CD4-positive, CD25-positive, alpha-beta regulatory T cell (primary cell): Measurements from ENCODE around the gene NBL1. TPM values are rescaled to one million over a fixed set of nuclear protein-coding genes. Genes with fewer than 3 reads are reported as not detected.
"Not testable (repeated sequence)": the region's sequence is repeated elsewhere in the genome, so short reads cannot be mapped to it uniquely, and the experiment has no call there.

Experiments
- ATAC-seq, 2 donors: fragments of 150-1000 bp; cut with Tn5 transposase; one replicate each; pipeline ENCODE4 v1.10.0; 2021; ENCODE audit warnings: low read depth in 2 of 2, moderate number of reproducible peaks in 2 of 2, moderate library complexity in 1 of 2
- DNase-seq, 3 donors: peaks; one replicate each; pipeline versions ENCODE4 v3.0.0 to v3.0.0-alpha.2; 2012 to 2022; ENCODE audit warnings: mixed read lengths in 1 of 3
- H3K27ac ChIP-seq: one replicate; pipeline ENCODE4 v1.7.0; 2013; ENCODE audit warnings: mild to moderate bottlenecking, low read length; ENCODE audit not compliant: insufficient read depth, poor library complexity, severe bottlenecking
- H3K27me3 ChIP-seq: one replicate; pipeline ENCODE4 v1.7.0; 2013; ENCODE audit warnings: low read length; ENCODE audit not compliant: control insufficient read depth, insufficient read depth
- H3K36me3 ChIP-seq: one replicate; pipeline ENCODE4 v1.7.0; 2013; ENCODE audit warnings: mild to moderate bottlenecking, low read length, moderate library complexity; ENCODE audit not compliant: control insufficient read depth, insufficient read depth
- H3K4me1 ChIP-seq: 2 replicates; pipeline ENCODE4 v1.7.0; 2013; ENCODE audit warnings: mild to moderate bottlenecking, low read length; ENCODE audit not compliant: insufficient read depth, control insufficient read depth, poor library complexity, severe bottlenecking
- H3K4me3 ChIP-seq: one replicate; pipeline ENCODE4 v1.7.0; 2013; ENCODE audit warnings: low read depth, mild to moderate bottlenecking, low read length, moderate library complexity
- H3K9me3 ChIP-seq, 2 experiments: 1 replicate in 1 of 2; 2 replicates in 1 of 2; pipeline ENCODE4 v1.7.0; 2013; ENCODE audit warnings: low read length in 2 of 2, mild to moderate bottlenecking in 1 of 2, moderate library complexity in 1 of 2; ENCODE audit not compliant: control insufficient read depth in 2 of 2
- H3K27ac Mint-ChIP-seq, 3 donors: one replicate each; pipeline ENCODE4 v1.8.0; 2020 to 2022; ENCODE audit warnings: mild to moderate bottlenecking in 3 of 3, mixed read lengths in 3 of 3, moderate library complexity in 2 of 3
- H3K27me3 Mint-ChIP-seq: one replicate; pipeline ENCODE4 v1.8.0; 2022; ENCODE audit warnings: mild to moderate bottlenecking, mixed read lengths
- H3K36me3 Mint-ChIP-seq: one replicate; pipeline ENCODE4 v1.8.0; 2020; ENCODE audit warnings: mixed read lengths
- H3K4me1 Mint-ChIP-seq, 4 donors: one replicate each; pipeline ENCODE4 v1.8.0; 2020 to 2022; ENCODE audit warnings: mixed read lengths in 4 of 4, mild to moderate bottlenecking in 1 of 4
- H3K4me3 Mint-ChIP-seq, 4 donors: one replicate each; pipeline ENCODE4 v1.8.0; 2020 to 2022; ENCODE audit warnings: mild to moderate bottlenecking in 4 of 4, mixed read lengths in 4 of 4, moderate library complexity in 3 of 4
- H3K9me3 Mint-ChIP-seq, 7 donors: one replicate each; pipeline ENCODE4 v1.8.0; 2020 to 2022; ENCODE audit warnings: mixed read lengths in 7 of 7, mild to moderate bottlenecking in 3 of 7, moderate library complexity in 2 of 7
- polyA plus RNA-seq, 4 donors: library from polyadenylated mRNA; unstranded; fragments of 300-500 nt; fragmentation: Illumina TruSeq; gene quantifications; one replicate each; pipeline ENCODE4 v1.2.3, GENCODE V29; 2021
- total RNA-seq: library from RNA; stranded (reverse); gene quantifications from one replicate; pipeline ENCODE4 v1.2.3, GENCODE V29; 2022

NBL1 gene
- total and polyA plus RNA-seq, 5 donors from 2014 or later = 0.39 to 3.3 (median 1.3) TPM

DNA sequence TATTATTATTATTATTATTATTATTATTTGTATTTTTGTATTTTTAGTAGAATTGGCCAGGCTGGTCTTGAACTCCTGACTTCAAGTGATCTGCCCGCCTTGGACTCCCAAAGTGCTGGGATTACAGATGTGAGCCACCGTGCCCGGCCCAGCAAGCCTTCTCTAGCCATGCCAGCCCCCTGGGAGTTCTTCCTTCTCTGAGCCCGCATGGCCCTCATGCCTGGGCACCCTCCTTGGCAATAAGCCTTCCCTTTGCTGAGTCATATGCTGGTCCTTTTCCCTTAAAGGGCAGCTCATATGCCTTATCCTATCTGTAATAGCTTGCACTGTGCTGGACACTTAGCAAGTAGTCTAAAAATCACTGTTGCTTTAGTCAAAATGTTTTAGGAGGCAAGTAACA, 8.5 kb upstream of the NBL1 start:
- Mint-ChIP-seq H3K27ac (no peak overlapping the region), H3K9me3 (no peaks in the 10 kb centered on the region), H3K4me1 (peaks cover 0 to 4% (median under 1%) of the 10 kb centered on the region in 4 donors), H3K27me3 (peaks cover 10% of the 10 kb centered on the region), H3K36me3 (peaks cover 6% of the 10 kb centered on the region), H3K4me3 (no peak overlapping the region)
- Histone ChIP-seq H3K27me3 (no peaks in the 10 kb centered on the region), H3K27ac (no peak overlapping the region), H3K36me3 (no peaks in the 10 kb centered on the region), H3K9me3 (no peaks in the 10 kb centered on the region), H3K4me1 (no peaks in the 10 kb centered on the region), H3K4me3 (no peak overlapping the region)
- DNase-seq = no peak
- ATAC-seq = no peak

GRCh38 chr1:19636065-19636464, 8.0 kb upstream of the NBL1 start:
- Histone ChIP-seq H3K27ac (no peak overlapping the region), H3K4me1 (no peaks in the 10 kb centered on the region), H3K4me3 (no peak overlapping the region), H3K36me3 (no peaks in the 10 kb centered on the region), H3K9me3 (no peaks in the 10 kb centered on the region), H3K27me3 (no peaks in the 10 kb centered on the region)
- Mint-ChIP-seq H3K4me3 (no peak overlapping the region), H3K36me3 (peaks cover 6% of the 10 kb centered on the region), H3K27me3 (peaks cover 10% of the 10 kb centered on the region), H3K9me3 (no peaks in the 10 kb centered on the region), H3K27ac (no peak overlapping the region), H3K4me1 (peaks cover 0 to 4% (median 0%) of the 10 kb centered on the region in 4 donors)
- ATAC-seq (no peak), DNase-seq (no peak)

DNA sequence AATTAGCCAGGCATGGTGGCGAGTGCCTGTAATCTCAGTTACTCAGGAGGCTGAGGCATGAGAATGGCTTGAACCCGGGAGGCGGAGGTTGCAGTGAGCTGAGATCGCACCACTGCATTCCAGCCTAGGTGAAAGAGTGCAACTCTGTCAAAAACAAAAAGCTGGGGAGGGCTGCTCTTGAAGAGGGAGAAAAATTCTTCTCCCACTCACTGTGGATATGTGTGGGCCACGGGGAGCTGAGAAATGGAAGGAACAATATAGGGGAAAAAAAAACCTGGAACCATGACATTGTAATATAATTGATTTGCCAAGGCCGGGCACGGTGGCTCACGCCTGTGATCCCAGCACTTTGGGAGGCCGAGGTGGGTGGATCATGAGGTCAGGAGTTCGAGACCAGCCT, 7.4 kb upstream of the NBL1 start:
- peaks cover 16% of the 10 kb centered on the region for H3K27me3 Mint-ChIP-seq
- H3K27ac ChIP-seq, H3K4me3 Mint-ChIP-seq, H3K4me1 Mint-ChIP-seq, H3K9me3 ChIP-seq, ATAC-seq, DNase-seq, H3K9me3 Mint-ChIP-seq, H3K4me1 ChIP-seq, H3K27ac Mint-ChIP-seq, H3K36me3 ChIP-seq, H3K27me3 ChIP-seq, H3K36me3 Mint-ChIP-seq, H3K4me3 ChIP-seq: not testable (repeated sequence)

- no peak for ATAC-seq
- peaks cover 0 to 4% (median 0%) of the 10 kb centered on the region in 4 donors for H3K4me1 Mint-ChIP-seq
- no peaks in the 10 kb centered on the region for H3K4me1 ChIP-seq
- peaks cover 6% of the 10 kb centered on the region for H3K36me3 Mint-ChIP-seq
- no peak overlapping the region for H3K27ac ChIP-seq
- peaks cover 22% of the 10 kb centered on the region for H3K27me3 Mint-ChIP-seq
- H3K9me3 Mint-ChIP-seq = no peaks in the 10 kb centered on the region
- DNase-seq = no peak
- no peak overlapping the region for H3K4me3 ChIP-seq
- peaks cover 6% of the 10 kb centered on the region for H3K27me3 ChIP-seq
- H3K27ac Mint-ChIP-seq = no peak overlapping the region
- H3K9me3 ChIP-seq = no peaks in the 10 kb centered on the region
- H3K4me3 Mint-ChIP-seq = no peak overlapping the region
- no peaks in the 10 kb centered on the region for H3K36me3 ChIP-seq
These were observed 6.5 kb upstream of the NBL1 start for GRCh38 chr1:19637606-19638005.

GRCh38 chr1:19639228-19639627, 4.9 kb upstream of the NBL1 start:
- H3K27me3 Mint-ChIP-seq = peaks cover 33% of the 10 kb centered on the region
- not testable (repeated sequence) for H3K36me3 Mint-ChIP-seq, H3K36me3 ChIP-seq, H3K4me1 Mint-ChIP-seq, H3K27ac ChIP-seq, H3K27ac Mint-ChIP-seq, H3K4me3 ChIP-seq, ATAC-seq, H3K4me1 ChIP-seq, H3K9me3 ChIP-seq, H3K4me3 Mint-ChIP-seq, DNase-seq, H3K9me3 Mint-ChIP-seq
- H3K27me3 ChIP-seq = peaks cover 12% of the 10 kb centered on the region

GRCh38 chr1:19639999-19640362, 4.1 kb upstream of the NBL1 start:
- no peak overlapping the region for H3K4me3 ChIP-seq
- peaks cover 39% of the 10 kb centered on the region for H3K27me3 Mint-ChIP-seq
- H3K4me1 ChIP-seq = peaks cover 7% of the 10 kb centered on the region
- no peaks in the 10 kb centered on the region for H3K36me3 ChIP-seq
- DNase-seq (no peak), ATAC-seq (no peak)
- H3K4me3 Mint-ChIP-seq = peak overlapping the region in 1 of 4 donors; percentile 27
- no peaks in the 10 kb centered on the region for H3K9me3 Mint-ChIP-seq
- H3K4me1 Mint-ChIP-seq = peaks cover 0 to 8% (median 3%) of the 10 kb centered on the region in 4 donors
- peaks cover 12% of the 10 kb centered on the region for H3K27me3 ChIP-seq
- H3K36me3 Mint-ChIP-seq = no peaks in the 10 kb centered on the region
- no peak overlapping the region for H3K27ac Mint-ChIP-seq
- no peaks in the 10 kb centered on the region for H3K9me3 ChIP-seq
- H3K27ac ChIP-seq = no peak overlapping the region

DNA sequence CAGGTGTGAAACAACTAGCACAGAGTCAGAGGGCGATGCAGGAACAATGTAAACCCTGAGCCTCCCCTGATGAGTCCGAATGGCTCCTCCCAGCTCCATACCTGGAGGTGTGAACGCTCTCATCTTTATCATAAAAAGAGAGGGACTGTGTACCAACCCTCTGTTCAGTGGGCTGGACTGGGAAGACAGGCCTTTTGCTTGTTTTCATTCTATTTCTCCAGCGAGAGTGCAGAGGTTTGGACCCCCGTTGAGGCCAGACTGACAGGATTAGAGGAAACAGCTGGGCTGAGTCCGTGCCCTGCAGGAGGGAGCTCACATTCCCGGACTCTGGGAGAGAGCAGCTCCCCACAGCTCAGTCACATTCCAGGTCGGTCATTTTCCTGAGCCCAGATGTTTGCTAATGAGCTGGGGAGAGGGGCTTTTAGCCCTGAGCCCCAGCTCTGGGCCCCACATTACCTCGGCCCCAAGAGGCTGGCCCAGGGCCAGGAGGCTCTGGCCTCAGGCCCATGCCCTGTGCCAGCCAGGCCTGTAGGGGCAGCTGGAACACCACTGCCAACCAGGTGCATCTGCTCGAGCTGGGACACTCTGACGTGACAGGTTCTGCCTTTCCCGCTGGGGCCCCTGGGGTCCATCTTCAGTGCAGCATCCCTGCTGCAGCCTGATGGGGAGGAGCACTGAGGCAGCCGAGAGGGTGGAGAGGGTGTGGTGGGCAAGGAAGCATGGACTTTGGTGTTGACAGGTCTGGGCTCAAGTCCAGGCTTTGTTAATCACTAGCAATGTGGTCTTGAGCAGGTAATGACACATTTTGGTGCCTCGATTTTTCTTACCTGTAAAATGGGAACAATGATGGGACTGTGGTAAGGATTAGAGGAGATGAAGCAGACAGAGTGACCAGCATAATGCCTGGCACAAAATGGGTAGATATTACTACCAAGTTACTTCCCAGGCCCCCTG, 3.5 kb upstream of the NBL1 start:
- H3K9me3 ChIP-seq = no peaks in the 10 kb centered on the region
- H3K27me3 ChIP-seq = peaks cover 12% of the 10 kb centered on the region
- H3K36me3 Mint-ChIP-seq = no peaks in the 10 kb centered on the region
- peaks cover 0 to 8% (median 3%) of the 10 kb centered on the region in 4 donors for H3K4me1 Mint-ChIP-seq
- ATAC-seq = no peak
- H3K27ac Mint-ChIP-seq = no peak overlapping the region
- H3K27ac ChIP-seq = no peak overlapping the region
- DNase-seq = no peak
- no peak overlapping the region for H3K4me3 Mint-ChIP-seq
- H3K36me3 ChIP-seq = no peaks in the 10 kb centered on the region
- H3K27me3 Mint-ChIP-seq = peaks cover 42% of the 10 kb centered on the region
- no peaks in the 10 kb centered on the region for H3K9me3 Mint-ChIP-seq
- peaks cover 10% of the 10 kb centered on the region for H3K4me1 ChIP-seq
- no peak overlapping the region for H3K4me3 ChIP-seq

DNA sequence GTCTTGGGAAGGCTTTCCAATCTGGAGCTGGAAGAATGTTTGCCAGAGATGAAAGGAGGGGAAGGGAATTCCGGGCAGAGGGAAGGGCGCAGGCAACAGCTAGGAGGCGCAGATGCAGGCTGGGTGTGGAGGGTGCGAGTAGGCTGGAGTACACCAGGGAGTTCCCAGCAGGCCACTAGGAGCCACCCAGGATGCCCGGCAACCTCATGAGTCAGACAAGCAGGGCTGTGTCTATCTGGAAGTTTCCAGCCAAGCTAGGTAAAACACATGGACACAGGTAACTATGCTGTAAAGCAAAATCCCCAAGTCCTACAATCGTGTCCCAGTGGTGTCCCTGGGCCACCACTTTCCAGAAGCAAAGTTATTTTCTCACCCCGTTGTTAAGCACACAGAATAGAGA, 990 bp upstream of the NBL1 start:
- Histone ChIP-seq H3K4me3 (no peak overlapping the region), H3K36me3 (no peaks in the 10 kb centered on the region), H3K9me3 (no peaks in the 10 kb centered on the region), H3K27ac (no peak overlapping the region), H3K27me3 (peaks cover 14% of the 10 kb centered on the region), H3K4me1 (peaks cover 10% of the 10 kb centered on the region)
- H3K27me3 Mint-ChIP-seq = peaks cover 63% of the 10 kb centered on the region
- peak overlapping the region in 2 of 3 donors; percentile 51 to 71 for H3K27ac Mint-ChIP-seq
- no peak for ATAC-seq
- peaks cover 0 to 25% (median 10%) of the 10 kb centered on the region in 4 donors for H3K4me1 Mint-ChIP-seq
- no peaks in the 10 kb centered on the region for H3K9me3 Mint-ChIP-seq
- no peaks in the 10 kb centered on the region for H3K36me3 Mint-ChIP-seq
- peak overlapping the region; percentile 62 to 86 (median 76) for H3K4me3 Mint-ChIP-seq
- DNase-seq = no peak
